Gastrocnemius medialis (tissue), 4 donors: ENCODE measurements around the gene NDC80. TPM values are rescaled to one million over a fixed set of nuclear protein-coding genes. Genes with fewer than 3 reads are reported as not detected.
"Not testable (repeated sequence)": the region's sequence is repeated elsewhere in the genome, so short reads cannot be mapped to it uniquely, and the experiment has no call there.

ENCODE experiments used
- ATAC-seq, 2 donors: fragments of 150-250 bp; one replicate each; pipeline ENCODE4 v1.9.1; 2016
- DNase-seq, 2 donors: peaks; one replicate each; pipeline ENCODE4 v3.0.0-alpha.2; 2019
- H3K27ac ChIP-seq, 4 donors: fragments of 200-600 bp; sonication (generic); 1 replicate in 1 of 4; 2 replicates in 3 of 4; pipeline ENCODE4 v1.5.1; 2016 to 2018; ENCODE audit warnings: mild to moderate bottlenecking in 2 of 4, moderate library complexity in 1 of 4
- H3K27me3 ChIP-seq, 3 donors: fragments of 200-600 bp; sonication (generic) in 2 of 3; 1 replicate in 1 of 3; 2 replicates in 2 of 3; pipeline versions ENCODE4 v1.5.1 to v1.6.0; 2016 to 2019; ENCODE audit warnings: mild to moderate bottlenecking in 1 of 3, moderate library complexity in 1 of 3
- H3K36me3 ChIP-seq, 2 donors: fragments of 200-600 bp; sonication (generic) in 1 of 2; one replicate each; pipeline ENCODE4 v1.5.1; 2017 to 2018
- H3K4me1 ChIP-seq, 2 donors: fragments of 200-600 bp; sonication (generic) in 1 of 2; one replicate each; pipeline ENCODE4 v1.5.1; 2016 to 2017; ENCODE audit warnings: mild to moderate bottlenecking in 2 of 2
- H3K4me3 ChIP-seq, 4 donors: fragments of 200-600 bp; sonication (generic) in 3 of 4; 1 replicate in 1 of 4; 2 replicates in 3 of 4; pipeline ENCODE4 v1.5.1; 2016 to 2019; ENCODE audit warnings: mild to moderate bottlenecking in 2 of 4
- H3K9me3 ChIP-seq, 3 donors: fragments of 200-600 bp; sonication (generic) in 2 of 3; 1 replicate in 1 of 3; 2 replicates in 2 of 3; pipeline ENCODE4 v1.5.1; 2016 to 2019
- POLR2A ChIP-seq, 2 donors: fragments of 450-650 bp; IDR thresholded peaks; one replicate each; pipeline ENCODE4 v1.6.1; 2017; ENCODE audit warnings: antibody characterized with exemption in 2 of 2, mild to moderate bottlenecking in 2 of 2, moderate library complexity in 2 of 2
- in situ Hi-C, 4 donors: fragments of 200-750 bp; cut with MboI; loops; one replicate each; pipeline versions ENCODE4 v1.15.0 to v1.8.0; 2017; ENCODE audit warnings: low sequenced_read_pairs in 4 of 4
- intact Hi-C: fragments of 100-400 bp; cut with DNase I; formaldehyde crosslinking; loops from one replicate; pipeline ENCODE4 v1.15.1; 2023; ENCODE audit warnings: low total_unique reads
- total RNA-seq, 4 donors: library from RNA; depleted of rRNA; stranded (reverse); fragments of >200 nt; gene quantifications; one replicate each; pipeline versions ENCODE4 v1.1.0 to v1.2.3, GENCODE V29; 2016
- TF ChIP-seq, protein P1 (sequence below), 5 experiments: fragments of 450-650 bp in 3 of 5; fragments of 200-600 bp in 2 of 5; sonication (generic) in 2 of 5; IDR thresholded peaks in 4 of 5; conservative IDR thresholded peaks in 1 of 5; 1 replicate in 4 of 5; 2 replicates in 1 of 5; pipeline ENCODE4 v1.5.1; 2016 to 2019; ENCODE audit warnings: antibody characterized with exemption in 5 of 5, mild to moderate bottlenecking in 3 of 5, moderate library complexity in 3 of 5

The NDC80 gene
- total RNA-seq, 4 donors from 2014 or later, result 0.27 TPM; not detected in 3

- Histone ChIP-seq H3K4me3 (peak overlapping the region; percentile 26 to 94 (median 92)), H3K27ac (peak overlapping the region; percentile 25 to 93 (median 40)), H3K27me3 (no peaks in the 10 kb centered on the region), H3K9me3 (no peaks in the 10 kb centered on the region), H3K36me3 (no peaks in the 10 kb centered on the region), H3K4me1 (peaks cover 25 to 30% of the 10 kb centered on the region in 2 donors)
- in situ Hi-C loops (no loop called here), intact Hi-C loops (loop anchor here (10.0 kb wide), 3 partner anchors 597 to 1843 kb away; partner anchors contain the start of gene YES1)
- DNase-seq (no peak), ATAC-seq (no peak)
- TF ChIP-seq, protein P1, sequence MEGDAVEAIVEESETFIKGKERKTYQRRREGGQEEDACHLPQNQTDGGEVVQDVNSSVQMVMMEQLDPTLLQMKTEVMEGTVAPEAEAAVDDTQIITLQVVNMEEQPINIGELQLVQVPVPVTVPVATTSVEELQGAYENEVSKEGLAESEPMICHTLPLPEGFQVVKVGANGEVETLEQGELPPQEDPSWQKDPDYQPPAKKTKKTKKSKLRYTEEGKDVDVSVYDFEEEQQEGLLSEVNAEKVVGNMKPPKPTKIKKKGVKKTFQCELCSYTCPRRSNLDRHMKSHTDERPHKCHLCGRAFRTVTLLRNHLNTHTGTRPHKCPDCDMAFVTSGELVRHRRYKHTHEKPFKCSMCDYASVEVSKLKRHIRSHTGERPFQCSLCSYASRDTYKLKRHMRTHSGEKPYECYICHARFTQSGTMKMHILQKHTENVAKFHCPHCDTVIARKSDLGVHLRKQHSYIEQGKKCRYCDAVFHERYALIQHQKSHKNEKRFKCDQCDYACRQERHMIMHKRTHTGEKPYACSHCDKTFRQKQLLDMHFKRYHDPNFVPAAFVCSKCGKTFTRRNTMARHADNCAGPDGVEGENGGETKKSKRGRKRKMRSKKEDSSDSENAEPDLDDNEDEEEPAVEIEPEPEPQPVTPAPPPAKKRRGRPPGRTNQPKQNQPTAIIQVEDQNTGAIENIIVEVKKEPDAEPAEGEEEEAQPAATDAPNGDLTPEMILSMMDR (IDR thresholded peaks at IDR 0.05 in 4 of 5, conservative IDR thresholded peaks at IDR 0.05 in 1 of 5), result no peak
- TF ChIP-seq POLR2A (IDR thresholded peaks at IDR 0.05), result no peak
Observed at GRCh38 chr18:2657788-2658458, 86.6 kb downstream of the NDC80 start.

DNA sequence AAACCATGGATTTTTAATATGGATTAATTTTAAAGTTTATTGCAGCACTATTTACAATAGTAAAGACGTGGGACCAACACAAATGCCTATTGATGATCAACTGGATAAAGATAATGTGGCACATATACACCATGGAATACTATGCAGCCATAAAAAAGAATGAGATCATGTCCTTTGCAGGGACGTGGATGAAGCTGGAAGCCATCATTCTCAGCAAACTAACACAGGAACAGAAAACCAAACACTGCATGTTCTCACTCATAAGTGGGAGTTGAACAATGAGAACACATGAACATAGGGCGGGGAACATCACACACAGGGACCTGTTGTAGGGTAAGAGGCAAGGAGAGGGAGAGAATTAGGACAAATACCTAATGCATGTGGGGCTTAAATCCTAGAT lies 89.5 kb downstream of the NDC80 start:
- H3K27me3 ChIP-seq, ATAC-seq, intact Hi-C loops, H3K27ac ChIP-seq, DNase-seq, in situ Hi-C loops, H3K9me3 ChIP-seq, H3K4me3 ChIP-seq, H3K36me3 ChIP-seq: not testable (repeated sequence)
- peaks cover 31 to 35% of the 10 kb centered on the region in 2 donors for H3K4me1 ChIP-seq

- H3K9me3 ChIP-seq, H3K27me3 ChIP-seq, H3K27ac ChIP-seq, ATAC-seq, H3K4me3 ChIP-seq, H3K36me3 ChIP-seq, DNase-seq, intact Hi-C loops, in situ Hi-C loops: not testable (repeated sequence)
- peaks cover 27 to 29% of the 10 kb centered on the region in 2 donors for H3K4me1 ChIP-seq
Observed at GRCh38 chr18:2662288-2662687, 90.9 kb downstream of the NDC80 start.

GRCh38 chr18:2662990-2663389 lies 91.6 kb downstream of the NDC80 start:
- Histone ChIP-seq H3K4me1 (peaks cover 20 to 22% of the 10 kb centered on the region in 2 donors), H3K36me3 (peaks cover 0 to 14% of the 10 kb centered on the region in 2 donors), H3K27ac (no peak overlapping the region), H3K27me3 (no peaks in the 10 kb centered on the region), H3K4me3 (no peak overlapping the region), H3K9me3 (no peaks in the 10 kb centered on the region)
- TF ChIP-seq POLR2A (IDR thresholded peaks at IDR 0.05), result no peak
- TF ChIP-seq, protein P1 (IDR thresholded peaks at IDR 0.05 in 4 of 5, conservative IDR thresholded peaks at IDR 0.05 in 1 of 5), result no peak
- no peak for DNase-seq
- in situ Hi-C loops, result no loop called here
- intact Hi-C loops, result no loop called here
- no peak for ATAC-seq

Other genes starting within 250 kb of the NDC80 start
- gene METTL4, start 52 bp upstream of the NDC80 start, total RNA-seq, result 1 to 10 TPM; 1.4 to 2.9 (median 1.8) TPM
- 10 to 100 TPM; 16.2 to 43.6 (median 22.7) TPM for gene SMCHD1, start 84.2 kb downstream of the NDC80 start, total RNA-seq